Left lung (tissue), 10 donors: ENCODE data around the gene JPT1. TPM values are rescaled to one million over a fixed set of nuclear protein-coding genes. Genes with fewer than 3 reads are reported as not detected.
"Not testable (repeated sequence)": the region's sequence is repeated elsewhere in the genome, so short reads cannot be mapped to it uniquely, and the experiment has no call there.

Source experiments
- ATAC-seq: fragments of 200-7000 bp; cut with Tn5 transposase; one replicate; pipeline ENCODE4 v1.9.1; 2020; ENCODE audit warnings: moderate library complexity
- DNase-seq, 4 donors: peaks; one replicate each; pipeline ENCODE4 v3.0.0-alpha.2; 2013 to 2020
- H3K27ac ChIP-seq, 2 donors: fragments of 200-600 bp; sonication (generic) in 1 of 2; one replicate each; pipeline versions ENCODE4 v1.5.0 to v1.8.0; 2020 to 2021
- H3K27me3 ChIP-seq, 2 donors: fragments of 200-600 bp; sonication (generic) in 1 of 2; one replicate each; pipeline versions ENCODE4 v1.5.0 to v1.8.0; 2020 to 2021
- H3K36me3 ChIP-seq, 2 donors: fragments of 200-600 bp; sonication (generic) in 1 of 2; one replicate each; pipeline versions ENCODE4 v1.5.0 to v1.8.0; 2020 to 2021
- H3K4me1 ChIP-seq, 2 donors: fragments of 200-600 bp; one replicate each; pipeline ENCODE4 v1.8.0; 2021
- H3K4me3 ChIP-seq, 2 donors: fragments of 200-600 bp; sonication (generic) in 1 of 2; one replicate each; pipeline versions ENCODE4 v1.5.0 to v1.8.0; 2020 to 2021; ENCODE audit warnings: mild to moderate bottlenecking in 1 of 2
- H3K9me3 ChIP-seq, 2 donors: fragments of 200-600 bp; sonication (generic) in 1 of 2; one replicate each; pipeline versions ENCODE4 v1.5.0 to v1.8.0; 2020 to 2021
- intact Hi-C, 2 donors: fragments of 100-400 bp; cut with DNase I; formaldehyde crosslinking; loops; one replicate each; pipeline versions ENCODE4 v1.11.2 to v1.14.2; 2022
- polyA plus RNA-seq, 6 donors: library from polyadenylated mRNA; unstranded; fragments of 120-200 nt; gene quantifications; one replicate each; pipeline ENCODE4 v1.2.1, GENCODE V29; 2013; ENCODE audit not compliant: insufficient read length in 6 of 6
- total RNA-seq, 2 donors: library from RNA; stranded (reverse); fragmentation: NEBNext Ultra II Directional; extraction: Animal tissue kit (Norgen Biotek cat#: 25700); gene quantifications; one replicate each; pipeline ENCODE4 v1.2.1, GENCODE V29; 2021
- TF ChIP-seq, protein P1 (sequence below), 2 donors: fragments of 200-600 bp; sonication (generic) in 1 of 2; IDR thresholded peaks; one replicate each; pipeline versions ENCODE4 v1.5.0 to v1.8.0; 2021; ENCODE audit warnings: antibody characterized with exemption in 2 of 2
- donor health status: DM: no; HTN: yes; CAD: no.
- donor health status: DM: no; HTN: no; CAD: no.

JPT1 gene
- total and polyA plus RNA-seq, 8 donors = 65.0 to 115 (median 87.9) TPM

DNA sequence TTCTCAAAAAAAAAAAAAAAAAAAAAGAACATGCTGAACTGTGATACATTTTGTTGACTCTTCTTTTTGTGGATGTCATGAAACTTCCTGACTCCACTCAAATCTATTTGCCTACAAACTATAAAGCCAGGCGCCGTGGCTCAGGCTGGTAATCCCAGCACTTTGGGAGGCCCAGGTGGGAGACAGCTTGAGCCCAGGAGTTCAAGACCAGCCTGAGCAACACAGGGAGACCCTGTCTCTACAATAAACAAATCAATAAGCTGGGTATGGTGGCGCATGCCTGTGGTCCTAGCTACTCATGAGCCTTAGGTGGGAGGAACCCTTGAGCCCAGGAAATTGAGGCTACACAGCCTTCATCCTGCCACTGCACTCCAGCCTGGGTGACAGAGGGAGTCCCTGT, 21.3 kb downstream of the JPT1 start:
- Histone ChIP-seq H3K36me3 (peaks cover 0 to 36% of the 10 kb centered on the region in 2 donors), H3K27me3 (no peaks in the 10 kb centered on the region), H3K4me3 (no peak overlapping the region), H3K4me1 (peaks cover 10 to 23% of the 10 kb centered on the region in 2 donors), H3K27ac (no peak overlapping the region), H3K9me3 (no peaks in the 10 kb centered on the region)
- ATAC-seq (no peak), DNase-seq (no peak)
- intact Hi-C loops = no loop called here
- TF ChIP-seq, protein P1, sequence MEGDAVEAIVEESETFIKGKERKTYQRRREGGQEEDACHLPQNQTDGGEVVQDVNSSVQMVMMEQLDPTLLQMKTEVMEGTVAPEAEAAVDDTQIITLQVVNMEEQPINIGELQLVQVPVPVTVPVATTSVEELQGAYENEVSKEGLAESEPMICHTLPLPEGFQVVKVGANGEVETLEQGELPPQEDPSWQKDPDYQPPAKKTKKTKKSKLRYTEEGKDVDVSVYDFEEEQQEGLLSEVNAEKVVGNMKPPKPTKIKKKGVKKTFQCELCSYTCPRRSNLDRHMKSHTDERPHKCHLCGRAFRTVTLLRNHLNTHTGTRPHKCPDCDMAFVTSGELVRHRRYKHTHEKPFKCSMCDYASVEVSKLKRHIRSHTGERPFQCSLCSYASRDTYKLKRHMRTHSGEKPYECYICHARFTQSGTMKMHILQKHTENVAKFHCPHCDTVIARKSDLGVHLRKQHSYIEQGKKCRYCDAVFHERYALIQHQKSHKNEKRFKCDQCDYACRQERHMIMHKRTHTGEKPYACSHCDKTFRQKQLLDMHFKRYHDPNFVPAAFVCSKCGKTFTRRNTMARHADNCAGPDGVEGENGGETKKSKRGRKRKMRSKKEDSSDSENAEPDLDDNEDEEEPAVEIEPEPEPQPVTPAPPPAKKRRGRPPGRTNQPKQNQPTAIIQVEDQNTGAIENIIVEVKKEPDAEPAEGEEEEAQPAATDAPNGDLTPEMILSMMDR (IDR thresholded peaks at IDR 0.05) = no peak

- ATAC-seq, H3K27me3 ChIP-seq, intact Hi-C loops, H3K9me3 ChIP-seq, DNase-seq: not testable (repeated sequence)
- Histone ChIP-seq H3K36me3 (peaks cover 0 to 36% of the 10 kb centered on the region in 2 donors), H3K4me1 (peaks cover 10 to 23% of the 10 kb centered on the region in 2 donors), H3K4me3 (peak overlapping the region; percentile 62 to 86), H3K27ac (peak overlapping the region; percentile 87 to 92)
Measured at GRCh38 chr17:75132018-75133000, 22.0 kb downstream of the JPT1 start.

DNA sequence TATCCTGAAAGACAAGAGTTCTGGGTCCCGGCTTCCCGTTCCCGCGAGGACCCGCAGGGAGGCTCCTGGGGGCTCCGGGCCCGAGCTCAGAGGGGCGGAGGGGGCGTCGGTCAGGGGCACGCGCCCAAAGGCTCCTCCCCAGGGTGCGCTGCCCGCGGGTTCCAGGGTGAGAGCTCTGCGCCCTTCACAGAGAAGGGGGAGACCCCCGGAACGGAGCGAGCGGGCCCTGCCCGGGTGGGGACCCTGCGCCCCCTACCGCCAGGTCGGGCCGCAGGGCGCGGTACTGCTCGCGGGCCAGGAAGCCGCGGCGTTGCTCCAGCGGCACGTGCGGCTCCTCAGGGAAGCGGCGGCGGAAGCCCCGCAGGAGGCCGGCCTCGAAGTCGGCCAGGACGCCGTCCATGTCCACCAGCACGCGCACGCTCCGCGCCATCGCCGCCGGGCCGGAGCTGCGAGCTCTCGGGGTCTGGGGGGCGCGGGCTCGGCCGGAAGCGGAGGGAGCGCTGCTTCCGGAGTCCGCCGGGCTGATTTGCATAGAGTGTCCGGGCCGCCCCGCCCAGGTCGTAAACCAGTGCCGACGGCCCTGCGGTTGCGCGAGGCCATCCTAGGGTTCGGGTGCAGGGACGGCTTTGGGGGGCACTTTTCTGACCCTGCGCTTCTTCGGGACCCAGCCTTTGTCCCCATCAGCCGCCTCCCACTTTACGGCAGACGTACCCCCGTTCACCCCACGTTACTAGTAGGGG, 22.9 kb downstream of the JPT1 start, which contains the start of gene NT5C:
Gene NT5C (minus strand): TSS at position 465 of the 740 bp plus-strand sequence. CDS start 35 bp downstream, at position 430.
- TF ChIP-seq, protein P1 (IDR thresholded peaks at IDR 0.05) = peak; percentile 56 to 71
- H3K36me3 ChIP-seq = peaks cover 0 to 36% of the 10 kb centered on the region in 2 donors
- peaks cover 10 to 30% of the 10 kb centered on the region in 2 donors for H3K4me1 ChIP-seq
- no peaks in the 10 kb centered on the region for H3K27me3 ChIP-seq
- H3K9me3 ChIP-seq = no peaks in the 10 kb centered on the region
- DNase-seq (peak; percentile 82 to 95 (median 84)), ATAC-seq (peak; percentile 93)
- intact Hi-C loops = no loop called here
- H3K4me3 ChIP-seq = peak within 1 kb of the TSS; percentile 62 to 86
- H3K27ac ChIP-seq = peak within 1 kb of the TSS; percentile 87 to 92

DNA sequence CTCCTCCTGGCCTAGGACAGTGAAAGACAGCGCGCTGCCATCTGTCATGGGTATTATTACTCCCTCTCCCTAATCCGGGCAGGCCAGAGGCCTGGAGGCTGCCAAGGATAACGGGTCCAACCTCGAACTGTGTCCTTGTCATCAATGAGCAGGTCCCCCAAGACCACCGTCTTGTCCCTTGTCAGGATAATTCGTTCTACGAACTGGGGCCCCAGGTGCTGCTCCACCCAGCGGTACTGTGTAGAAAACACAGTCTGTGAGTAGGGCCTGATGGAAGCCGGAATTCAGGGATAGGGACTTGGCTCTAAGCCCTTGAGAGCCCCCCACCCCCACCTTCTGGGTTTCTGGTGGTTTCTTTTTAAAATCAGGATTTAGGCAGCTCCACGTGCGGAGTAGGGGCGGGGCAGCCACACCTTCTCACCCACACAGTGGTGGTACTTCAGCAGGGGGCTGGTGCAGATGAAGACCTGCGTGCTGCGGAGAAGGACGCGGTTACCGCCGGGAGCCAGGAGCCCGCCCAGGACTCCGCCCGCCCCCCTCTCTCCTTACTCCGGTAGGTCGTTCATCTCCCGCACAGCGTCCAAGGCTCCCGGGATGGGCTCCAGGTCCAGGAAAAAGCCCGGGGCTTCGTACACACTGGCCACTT, 23.6 kb downstream of the JPT1 start:
- Histone ChIP-seq H3K4me1 (peaks cover 10 to 37% of the 10 kb centered on the region in 2 donors), H3K27me3 (no peaks in the 10 kb centered on the region), H3K27ac (peak overlapping the region; percentile 87 to 92), H3K36me3 (peaks cover 0 to 32% of the 10 kb centered on the region in 2 donors), H3K4me3 (peak overlapping the region; percentile 62 to 86), H3K9me3 (no peaks in the 10 kb centered on the region)
- ATAC-seq (peak; percentile 71), DNase-seq (peak in 3 of 4 donors; percentile 53 to 65 (median 55))
- intact Hi-C loops = no loop called here
- TF ChIP-seq, protein P1 (IDR thresholded peaks at IDR 0.05) = peak in 1 of 2 donors; percentile 25

GRCh38 chr17:75130059-75130631, 24.2 kb downstream of the JPT1 start:
- ATAC-seq (no peak), DNase-seq (no peak)
- Histone ChIP-seq H3K4me3 (peak overlapping the region; percentile 62 to 86), H3K9me3 (no peaks in the 10 kb centered on the region), H3K27ac (peak overlapping the region; percentile 87 to 92), H3K4me1 (peaks cover 10 to 43% of the 10 kb centered on the region in 2 donors), H3K27me3 (no peaks in the 10 kb centered on the region), H3K36me3 (peaks cover 0 to 26% of the 10 kb centered on the region in 2 donors)
- TF ChIP-seq, protein P1 (IDR thresholded peaks at IDR 0.05) = no peak
- intact Hi-C loops = no loop called here
